Measurements from ENCODE around the gene CHST11.
"Not testable (repeated sequence)": the region's sequence is repeated elsewhere in the genome, so short reads cannot be mapped to it uniquely, and the experiment has no call there.

DNA sequence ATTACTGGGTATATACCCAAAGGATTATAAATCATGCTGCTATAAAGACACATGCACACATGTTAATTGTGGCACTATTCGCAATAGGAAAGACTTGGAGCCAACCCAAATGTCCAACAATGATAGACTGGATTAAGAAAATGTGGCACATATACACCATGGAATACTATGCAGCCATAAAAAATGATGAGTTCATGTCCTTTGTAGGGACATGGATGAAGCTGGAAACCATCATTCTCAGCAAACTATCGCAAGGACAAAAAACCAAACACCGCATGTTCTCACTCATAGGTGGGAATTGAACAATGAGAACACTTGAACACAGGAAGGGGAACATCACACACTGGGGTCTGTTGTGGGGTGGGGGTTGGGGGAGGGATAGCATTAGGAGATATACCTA lies 117.6 kb downstream of the CHST11 start:
- TF ChIP-seq, protein P1, sequence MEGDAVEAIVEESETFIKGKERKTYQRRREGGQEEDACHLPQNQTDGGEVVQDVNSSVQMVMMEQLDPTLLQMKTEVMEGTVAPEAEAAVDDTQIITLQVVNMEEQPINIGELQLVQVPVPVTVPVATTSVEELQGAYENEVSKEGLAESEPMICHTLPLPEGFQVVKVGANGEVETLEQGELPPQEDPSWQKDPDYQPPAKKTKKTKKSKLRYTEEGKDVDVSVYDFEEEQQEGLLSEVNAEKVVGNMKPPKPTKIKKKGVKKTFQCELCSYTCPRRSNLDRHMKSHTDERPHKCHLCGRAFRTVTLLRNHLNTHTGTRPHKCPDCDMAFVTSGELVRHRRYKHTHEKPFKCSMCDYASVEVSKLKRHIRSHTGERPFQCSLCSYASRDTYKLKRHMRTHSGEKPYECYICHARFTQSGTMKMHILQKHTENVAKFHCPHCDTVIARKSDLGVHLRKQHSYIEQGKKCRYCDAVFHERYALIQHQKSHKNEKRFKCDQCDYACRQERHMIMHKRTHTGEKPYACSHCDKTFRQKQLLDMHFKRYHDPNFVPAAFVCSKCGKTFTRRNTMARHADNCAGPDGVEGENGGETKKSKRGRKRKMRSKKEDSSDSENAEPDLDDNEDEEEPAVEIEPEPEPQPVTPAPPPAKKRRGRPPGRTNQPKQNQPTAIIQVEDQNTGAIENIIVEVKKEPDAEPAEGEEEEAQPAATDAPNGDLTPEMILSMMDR (conservative IDR thresholded peaks at IDR 0.05 in 1 of 2, IDR thresholded peaks at IDR 0.05 in 1 of 2; ENCODE audit: extremely low read depth in 1 of 2, insufficient read depth in 1 of 2, low read depth in 1 of 2, low read length in 2 of 2): not testable (repeated sequence)
- TF ChIP-seq EZH2 (IDR thresholded peaks at IDR 0.05; ENCODE audit: borderline replicate concordance, low read length): not testable (repeated sequence)
